IMR-90 (cell line): ENCODE results near the gene IL16. TPM values are rescaled to one million over a fixed set of nuclear protein-coding genes. Genes with fewer than 3 reads are reported as not detected.

Experiments used
- ATAC-seq: fragments of 200-7000 bp; cut with Tn5 transposase; 2 replicates; pipeline ENCODE4 v1.9.1; 2020; ENCODE audit warnings: low read depth, mild to moderate bottlenecking, moderate library complexity
- BruUV-seq: library from RNA; stranded (reverse); fragments of 400-500 nt; replicated peaks from 2 replicates; lab custom pipeline; 2021; lab: Mats Ljungman, UMichigan
- CTCF ChIA-PET: fragments of 300-600 bp; formaldehyde crosslinking; extraction: SDS; loops from one replicate; lab custom pipeline; 2021; ENCODE audit warnings: antibody characterized with exemption; lab: Yijun Ruan, JAX
- POLR2A ChIA-PET: fragments of 300-600 bp; sonication (Branson Sonifier 250); formaldehyde crosslinking; loops from one replicate; lab custom pipeline; 2022; ENCODE audit warnings: antibody characterized with exemption; ENCODE audit not compliant: unreplicated experiment; lab: Charles Lee
- DNase-seq: peaks from one replicate; pipeline ENCODE4 v3.0.0; 2013
- H2AFZ ChIP-seq: replicated peaks from 2 replicates; pipeline ENCODE3; 2013; ENCODE audit warnings: low read length, mild to moderate bottlenecking; ENCODE audit not compliant: poor library complexity
- H2AK5ac ChIP-seq: 2 replicates; pipeline ENCODE4 v1.6.1; 2013; ENCODE audit warnings: low read depth, low read length, inconsistent platforms
- H2AK9ac ChIP-seq: replicated peaks from 2 replicates; pipeline ENCODE3; 2013; ENCODE audit warnings: mild to moderate bottlenecking, low read depth, low read length, moderate library complexity; ENCODE audit not compliant: poor library complexity
- H2BK120ac ChIP-seq: 2 replicates; pipeline ENCODE4 v1.6.1; 2013; ENCODE audit warnings: low read depth, low read length, inconsistent platforms
- H2BK15ac ChIP-seq: 3 replicates; pipeline ENCODE4 v1.6.1; 2013; ENCODE audit warnings: low read depth, low read length, inconsistent platforms
- H2BK20ac ChIP-seq: 2 replicates; pipeline ENCODE4 v1.6.1; 2013; ENCODE audit warnings: low read depth, mild to moderate bottlenecking, inconsistent platforms, low read length, moderate library complexity
- H2BK5ac ChIP-seq: 2 replicates; pipeline ENCODE4 v1.6.1; 2013; ENCODE audit warnings: mild to moderate bottlenecking, low read depth, low read length, inconsistent platforms; ENCODE audit not compliant: poor library complexity, severe bottlenecking
- H3K14ac ChIP-seq: replicated peaks from 2 replicates; pipeline ENCODE4 v1.6.1; 2013; ENCODE audit warnings: low read depth, low read length, inconsistent platforms
- H3K18ac ChIP-seq: 2 replicates; pipeline ENCODE4 v1.6.1; 2013; ENCODE audit warnings: low read depth, low read length, control low read depth
- H3K23ac ChIP-seq: 2 replicates; pipeline ENCODE4 v1.6.1; 2013; ENCODE audit warnings: low read depth, low read length, inconsistent platforms
- H3K27ac ChIP-seq: 2 replicates; pipeline ENCODE4 v1.5.1; 2013; ENCODE audit warnings: mild to moderate bottlenecking, control low read depth, low read length; ENCODE audit not compliant: insufficient read depth
- H3K27me3 ChIP-seq: 2 replicates; pipeline ENCODE4 v1.6.1; 2013; ENCODE audit warnings: low read length; ENCODE audit not compliant: control insufficient read depth, insufficient read depth
- H3K36me3 ChIP-seq: 2 replicates; pipeline ENCODE4 v1.6.1; 2013; ENCODE audit warnings: low read length, mixed read lengths; ENCODE audit not compliant: control insufficient read depth, insufficient read depth
- H3K4ac ChIP-seq: 2 replicates; pipeline ENCODE4 v1.6.1; 2013; ENCODE audit warnings: low read depth, low read length, inconsistent platforms
- H3K4me1 ChIP-seq: 2 replicates; pipeline ENCODE4 v1.6.1; 2013; ENCODE audit warnings: low read length, mixed read lengths; ENCODE audit not compliant: control insufficient read depth, insufficient read depth
- H3K4me2 ChIP-seq: 2 replicates; pipeline ENCODE4 v1.6.1; 2013; ENCODE audit warnings: low read depth, mild to moderate bottlenecking, control low read depth, low read length, moderate library complexity
- H3K4me3 ChIP-seq: 2 replicates; pipeline ENCODE4 v1.5.1; 2013; ENCODE audit warnings: low read depth, mild to moderate bottlenecking, control low read depth, low read length, moderate library complexity; ENCODE audit not compliant: insufficient read depth
- H3K56ac ChIP-seq: 2 replicates; pipeline ENCODE4 v1.6.1; 2013; ENCODE audit warnings: low read length, inconsistent platforms; ENCODE audit not compliant: insufficient read depth; ENCODE audit errors: extremely low read depth
- H3K79me1 ChIP-seq, 2 experiments: 2 replicates each; pipeline ENCODE4 v1.6.1; 2013; ENCODE audit warnings: low read length in 2 of 2, inconsistent platforms in 1 of 2, low read depth in 1 of 2
- H3K9ac ChIP-seq: 2 replicates; pipeline ENCODE4 v1.6.1; 2013; ENCODE audit warnings: low read depth, low read length, control low read depth
- H3K9me1 ChIP-seq: 2 replicates; pipeline ENCODE4 v1.6.1; 2013; ENCODE audit warnings: low read length, inconsistent platforms; ENCODE audit not compliant: insufficient read depth
- H3K9me3 ChIP-seq: 2 replicates; pipeline ENCODE4 v1.6.1; 2013; ENCODE audit warnings: low read length; ENCODE audit not compliant: control insufficient read depth, insufficient read depth
- H4K20me1 ChIP-seq: 2 replicates; pipeline ENCODE4 v1.6.1; 2013; ENCODE audit warnings: low read length, inconsistent platforms; ENCODE audit not compliant: insufficient read depth
- H4K5ac ChIP-seq: 2 replicates; pipeline ENCODE4 v1.6.1; 2013; ENCODE audit warnings: mild to moderate bottlenecking, low read depth, low read length, control low read depth
- H4K8ac ChIP-seq, 2 experiments: 2 replicates each; pipeline ENCODE4 v1.6.1; 2013; ENCODE audit warnings: low read depth in 2 of 2, low read length in 2 of 2, control low read depth in 1 of 2, inconsistent platforms in 1 of 2
- H4K91ac ChIP-seq: 2 replicates; pipeline ENCODE4 v1.6.1; 2013; ENCODE audit warnings: low read depth, low read length, inconsistent platforms; ENCODE audit not compliant: insufficient read depth
- BHLHE40 ChIP-seq: fragments of 150-350 bp; IDR thresholded peaks from 2 replicates; pipeline ENCODE4 v1.6.1; 2016; ENCODE audit warnings: mild to moderate bottlenecking, low read depth, low read length
- MAFK ChIP-seq: IDR thresholded peaks from 2 replicates; pipeline ENCODE4 v1.6.1; 2012; ENCODE audit warnings: low read depth, low read length, improper control_type of control experiment
- MAZ ChIP-seq: IDR thresholded peaks from 2 replicates; pipeline ENCODE4 v1.6.1; 2012; ENCODE audit warnings: low read depth, mild to moderate bottlenecking, low read length, improper control_type of control experiment, moderate library complexity, borderline replicate concordance
- NFE2L2 ChIP-seq: fragments of 150-350 bp; IDR thresholded peaks from 2 replicates; pipeline ENCODE4 v1.6.1; 2016; ENCODE audit warnings: low read depth, mild to moderate bottlenecking, low read length
- POLR2A ChIP-seq: IDR thresholded peaks from 2 replicates; pipeline ENCODE4 v1.6.1; 2012; ENCODE audit warnings: mild to moderate bottlenecking, low read depth, low read length
- RAD21 ChIP-seq: IDR thresholded peaks from 2 replicates; pipeline ENCODE4 v1.6.1; 2012; ENCODE audit warnings: low read length, improper control_type of control experiment
- WGBS, 2 experiments: methylation state at CpG; one replicate each; pipeline versions ENCODE4 v1.1.5 to v1.1.7; 2013; ENCODE audit warnings: missing lambda C conversion rate in 2 of 2; ENCODE audit not compliant: insufficient read length in 1 of 2; ENCODE audit errors: extremely low coverage in 2 of 2; 5-methylcytosine and 5-hydroxymethylcytosine counted together
- dilution Hi-C: fragments of 300-500 bp; cut with HindIII; formaldehyde crosslinking; loops from one replicate; pipeline ENCODE4 v1.14.3; 2018; ENCODE audit warnings: low sequenced_read_pairs; ENCODE audit not compliant: unreplicated experiment
- in situ Hi-C: fragments of 300-500 bp; cut with MboI; formaldehyde crosslinking; loops from 3 replicates; pipeline ENCODE4 v1.14.3; 2019; ENCODE audit warnings: low sequenced_read_pairs, inconsistent platforms, mixed read lengths
- intact Hi-C: fragments of 100-400 bp; cut with micrococcal nuclease; formaldehyde crosslinking; loops from 2 replicates; pipeline ENCODE4 v1.10.0; 2022
- polyA plus RNA-seq, 3 experiments: library from polyadenylated mRNA; depleted of rRNA; stranded (reverse); fragments of >200 nt; gene quantifications; 2 replicates each; pipeline ENCODE4 v1.2.3, GENCODE V29; 2012; ENCODE audit warnings: low replicate concordance in 1 of 3
- total RNA-seq: library from RNA; depleted of rRNA; stranded (reverse); fragments of >200 nt; gene quantifications from 2 replicates; pipeline ENCODE4 v1.2.3, GENCODE V29; 2012
- TF ChIP-seq, protein P1 (sequence below): conservative IDR thresholded peaks from 2 replicates; pipeline ENCODE4 v1.5.1; 2012; ENCODE audit warnings: mild to moderate bottlenecking, low read depth, low read length, improper control_type of control experiment

Gene IL16
- total and polyA plus RNA-seq, 2 of the 4 experiments (the other 2 are of a cell fraction): 0.18 to 0.27 TPM

DNA sequence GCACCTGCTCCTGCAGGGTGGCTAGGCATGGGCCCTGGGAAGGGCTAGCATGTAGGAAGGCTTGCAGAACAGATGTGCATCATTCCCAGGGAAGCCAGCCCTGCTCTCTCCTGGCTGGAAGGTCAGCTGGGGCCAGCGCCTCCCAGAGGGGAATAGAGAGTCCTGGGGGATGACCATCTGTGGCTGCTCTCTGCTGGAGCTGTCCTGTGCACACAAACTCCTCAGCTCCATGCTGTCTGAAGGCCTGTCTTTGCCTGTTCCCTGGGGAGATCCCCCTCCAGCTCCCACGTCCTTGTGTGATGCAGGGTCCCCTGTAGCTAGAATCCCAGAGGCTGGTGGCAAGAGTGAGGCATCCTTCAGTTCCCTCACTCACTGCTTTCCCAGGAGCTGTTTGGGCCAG is 19.3 kb downstream of the IL16 start:
- no peak for ATAC-seq
- H3K4me3 ChIP-seq: no peak overlapping the region
- WGBS, 2 experiments: no CpG with 5 or more reads among the region's 2 CpGs

More for the DNA sequence above, 19.3 kb downstream of the IL16 start:
- H4K8ac ChIP-seq: no peak overlapping the region
- no peak overlapping the region for H2AK9ac ChIP-seq
- no peak overlapping the region for H3K56ac ChIP-seq
- no peak overlapping the region for H3K9ac ChIP-seq
- H3K4me1 ChIP-seq: peaks cover 2% of the 10 kb centered on the region; the same call in 1 of the 2 replicates
- TF ChIP-seq BHLHE40 (no peak), RAD21 (no peak), MAZ (no peak), MAFK (no peak), POLR2A (no peak), NFE2L2 (no peak)
- TF ChIP-seq, protein P1, sequence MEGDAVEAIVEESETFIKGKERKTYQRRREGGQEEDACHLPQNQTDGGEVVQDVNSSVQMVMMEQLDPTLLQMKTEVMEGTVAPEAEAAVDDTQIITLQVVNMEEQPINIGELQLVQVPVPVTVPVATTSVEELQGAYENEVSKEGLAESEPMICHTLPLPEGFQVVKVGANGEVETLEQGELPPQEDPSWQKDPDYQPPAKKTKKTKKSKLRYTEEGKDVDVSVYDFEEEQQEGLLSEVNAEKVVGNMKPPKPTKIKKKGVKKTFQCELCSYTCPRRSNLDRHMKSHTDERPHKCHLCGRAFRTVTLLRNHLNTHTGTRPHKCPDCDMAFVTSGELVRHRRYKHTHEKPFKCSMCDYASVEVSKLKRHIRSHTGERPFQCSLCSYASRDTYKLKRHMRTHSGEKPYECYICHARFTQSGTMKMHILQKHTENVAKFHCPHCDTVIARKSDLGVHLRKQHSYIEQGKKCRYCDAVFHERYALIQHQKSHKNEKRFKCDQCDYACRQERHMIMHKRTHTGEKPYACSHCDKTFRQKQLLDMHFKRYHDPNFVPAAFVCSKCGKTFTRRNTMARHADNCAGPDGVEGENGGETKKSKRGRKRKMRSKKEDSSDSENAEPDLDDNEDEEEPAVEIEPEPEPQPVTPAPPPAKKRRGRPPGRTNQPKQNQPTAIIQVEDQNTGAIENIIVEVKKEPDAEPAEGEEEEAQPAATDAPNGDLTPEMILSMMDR: no peak
- H3K9me3 ChIP-seq: peaks cover 4% of the 10 kb centered on the region; the same call in 1 of the 2 replicates
- no peak overlapping the region for H2BK120ac ChIP-seq
- no peaks in the 10 kb centered on the region for H3K9me1 ChIP-seq
- intact Hi-C loops (loop anchor here (5.0 kb wide), 1 partner anchor 36 kb away; no protein-coding TSS in a partner anchor), dilution Hi-C loops (no loop called here), in situ Hi-C loops (no loop called here)
- H3K36me3 ChIP-seq: no peaks in the 10 kb centered on the region
- no TSS peak for BruUV-seq
- no peak overlapping the region; the same call in 1 of the 2 replicates for H4K5ac ChIP-seq
- H2BK15ac ChIP-seq: no peak overlapping the region
- H3K27ac ChIP-seq: no peak overlapping the region
- no peak overlapping the region for H3K4me2 ChIP-seq
- no peak overlapping the region for H4K91ac ChIP-seq
- no peak overlapping the region for H3K4ac ChIP-seq
- no peak overlapping the region for H2AK5ac ChIP-seq
- POLR2A ChIA-PET: interaction anchor here (0.7 kb wide), 1 partner anchor 27 kb away, joined by 4 read pairs; no protein-coding TSS in a partner anchor
- no peak for DNase-seq
- H3K27me3 ChIP-seq: no peaks in the 10 kb centered on the region
- H2BK5ac ChIP-seq: no peak overlapping the region
- H2BK20ac ChIP-seq: no peak overlapping the region
- no peak overlapping the region for H3K14ac ChIP-seq
- H3K79me1 ChIP-seq: no peaks in the 10 kb centered on the region
- no peak overlapping the region for H3K23ac ChIP-seq
- H2AFZ ChIP-seq: no peak overlapping the region
- no peaks in the 10 kb centered on the region for H4K20me1 ChIP-seq
- H3K18ac ChIP-seq: no peak overlapping the region
- CTCF ChIA-PET: no interaction called here
